ENCODE measurements around the gene LAMA3. TPM values are rescaled to one million over a fixed set of nuclear protein-coding genes. Genes with fewer than 3 reads are reported as not detected.

The LAMA3 gene
- total and polyA plus RNA-seq, 12 donors = 1.6 to 10.2 (median 4.0) TPM

DNA sequence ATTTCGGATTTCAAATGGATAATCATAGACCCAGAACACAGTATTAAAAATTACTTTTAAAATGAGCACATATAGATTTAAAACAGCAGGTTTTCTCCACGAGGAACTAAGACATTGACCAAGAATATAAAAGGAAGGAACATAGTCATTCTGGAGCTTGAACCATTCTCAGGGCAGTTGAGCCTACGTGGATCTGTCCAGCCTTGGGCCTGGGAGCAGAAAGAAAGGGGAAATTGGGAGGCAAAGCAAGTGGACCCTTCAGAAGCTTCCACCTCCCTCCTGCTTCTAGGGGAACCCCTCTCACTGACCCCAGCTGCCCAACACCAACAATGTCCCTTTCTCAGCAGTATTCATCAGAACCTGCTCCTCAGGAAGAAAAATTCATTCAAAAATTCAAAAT lies 293.9 kb downstream of the LAMA3 start:
- H3K27ac ChIP-seq = peak overlapping the region in 1 of 5 donors; percentile 74
- no peak for DNase-seq
- intact Hi-C loops (cut with DNase I) = no loop called here
- no peaks in the 10 kb centered on the region for H3K27me3 ChIP-seq
- H3K4me1 ChIP-seq (replicated peaks in 1 of 2) = peaks cover 0 to 22% of the 10 kb centered on the region in 2 donors
- H3K4me3 ChIP-seq = no peak overlapping the region
- TF ChIP-seq, protein P1, sequence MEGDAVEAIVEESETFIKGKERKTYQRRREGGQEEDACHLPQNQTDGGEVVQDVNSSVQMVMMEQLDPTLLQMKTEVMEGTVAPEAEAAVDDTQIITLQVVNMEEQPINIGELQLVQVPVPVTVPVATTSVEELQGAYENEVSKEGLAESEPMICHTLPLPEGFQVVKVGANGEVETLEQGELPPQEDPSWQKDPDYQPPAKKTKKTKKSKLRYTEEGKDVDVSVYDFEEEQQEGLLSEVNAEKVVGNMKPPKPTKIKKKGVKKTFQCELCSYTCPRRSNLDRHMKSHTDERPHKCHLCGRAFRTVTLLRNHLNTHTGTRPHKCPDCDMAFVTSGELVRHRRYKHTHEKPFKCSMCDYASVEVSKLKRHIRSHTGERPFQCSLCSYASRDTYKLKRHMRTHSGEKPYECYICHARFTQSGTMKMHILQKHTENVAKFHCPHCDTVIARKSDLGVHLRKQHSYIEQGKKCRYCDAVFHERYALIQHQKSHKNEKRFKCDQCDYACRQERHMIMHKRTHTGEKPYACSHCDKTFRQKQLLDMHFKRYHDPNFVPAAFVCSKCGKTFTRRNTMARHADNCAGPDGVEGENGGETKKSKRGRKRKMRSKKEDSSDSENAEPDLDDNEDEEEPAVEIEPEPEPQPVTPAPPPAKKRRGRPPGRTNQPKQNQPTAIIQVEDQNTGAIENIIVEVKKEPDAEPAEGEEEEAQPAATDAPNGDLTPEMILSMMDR (IDR thresholded peaks at IDR 0.05) = no peak
- TF ChIP-seq POLR2A (IDR thresholded peaks at IDR 0.05) = no peak
- H3K36me3 ChIP-seq (replicated peaks in 1 of 2) = no peaks in the 10 kb centered on the region
- 70 to 85% (median 79%) methylated on average over 3 of the region's 3 CpGs for WGBS, 4 donors
- H3K9me3 ChIP-seq (replicated peaks in 1 of 3) = no peaks in the 10 kb centered on the region

DNA sequence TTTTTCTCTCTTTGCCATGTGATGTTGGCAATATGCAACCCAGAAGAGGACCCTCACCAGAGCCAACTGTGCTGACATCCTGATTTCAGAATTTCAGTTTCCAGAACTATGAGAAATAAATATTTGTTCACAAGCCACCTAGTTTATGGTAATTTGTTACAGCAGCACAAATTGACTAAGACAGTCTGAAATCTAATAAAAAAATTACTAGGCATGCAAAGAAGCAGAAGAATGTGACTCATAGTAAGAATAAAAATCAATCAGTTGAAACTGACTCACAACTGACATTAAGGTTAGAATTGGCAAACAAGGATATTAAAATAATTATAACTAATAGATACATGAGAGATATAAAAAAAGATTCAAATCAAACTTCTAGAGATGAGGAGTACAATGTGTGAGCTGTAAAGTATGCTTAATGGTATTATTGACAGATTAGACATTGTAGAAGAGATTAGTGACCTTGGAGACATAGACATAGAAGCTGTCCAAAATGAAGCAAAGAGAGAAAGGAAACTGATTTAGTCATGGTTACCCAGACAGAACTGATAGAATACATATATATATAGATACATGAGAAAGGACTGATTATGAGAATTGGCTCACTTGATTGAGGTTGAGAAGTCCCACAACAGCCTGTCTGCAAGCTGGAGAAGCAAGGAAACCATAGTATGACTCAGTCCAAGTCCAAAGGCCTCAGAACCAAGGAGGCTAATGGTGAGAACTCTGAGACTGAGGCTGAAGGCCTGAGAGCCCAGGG lies 297.5 kb downstream of the LAMA3 start:
- intact Hi-C loops (cut with DNase I) = no loop called here

DNA sequence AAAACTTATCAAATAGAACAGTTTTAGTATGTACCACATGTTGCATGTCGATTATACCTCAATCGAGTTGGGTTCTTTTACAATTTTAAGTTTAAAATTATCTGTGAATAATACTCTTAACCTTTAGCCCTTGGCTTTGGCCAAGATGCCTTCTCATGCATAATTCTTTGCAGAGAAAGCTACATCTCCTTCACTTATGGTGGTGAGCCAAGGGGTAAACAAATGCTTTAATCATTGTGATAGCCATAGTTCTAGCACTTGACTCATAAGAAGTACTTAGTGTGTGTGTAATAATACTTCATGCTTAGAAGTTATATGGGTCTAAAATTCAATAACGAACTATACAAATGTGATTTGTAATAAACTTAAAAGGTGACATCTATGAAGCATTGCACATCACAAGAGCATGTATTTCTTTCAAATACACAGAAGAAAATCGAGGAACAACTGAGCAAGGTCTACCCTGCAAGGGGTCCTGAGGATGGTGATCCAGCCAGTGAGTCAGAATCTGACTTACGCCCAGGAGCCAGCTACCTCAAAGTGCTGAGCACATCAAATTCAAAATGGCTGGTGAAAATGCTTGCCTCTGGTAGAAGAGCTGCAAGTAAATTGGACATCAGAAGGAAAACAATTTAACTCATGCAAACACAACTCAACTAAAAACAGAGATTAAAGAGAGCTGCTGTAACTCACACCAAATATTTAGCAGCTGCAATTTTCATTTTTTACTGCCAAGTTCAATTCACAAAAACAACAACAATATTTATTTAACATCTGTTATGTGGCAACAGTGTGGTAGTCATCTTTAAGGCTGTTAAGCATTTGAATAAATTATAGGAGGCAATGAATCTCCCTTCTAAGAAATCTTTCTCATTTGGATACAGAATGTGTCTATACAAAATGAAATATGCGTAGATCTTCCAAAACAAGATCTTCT lies 301.5 kb downstream of the LAMA3 start:
- H3K4me1 ChIP-seq (replicated peaks in 1 of 2) = peaks cover 9 to 27% of the 10 kb centered on the region in 2 donors

More for the DNA sequence above, 297.5 kb downstream of the LAMA3 start:
- H3K36me3 ChIP-seq (replicated peaks in 1 of 2) = no peaks in the 10 kb centered on the region
- no peak overlapping the region for H3K4me3 ChIP-seq
- no peaks in the 10 kb centered on the region for H3K27me3 ChIP-seq
- peaks cover 0 to 15% of the 10 kb centered on the region in 2 donors for H3K4me1 ChIP-seq (replicated peaks in 1 of 2)
- DNase-seq = no peak
- TF ChIP-seq, protein P1 (IDR thresholded peaks at IDR 0.05) = no peak
- no peak for TF ChIP-seq POLR2A (IDR thresholded peaks at IDR 0.05)
- no peak overlapping the region for H3K27ac ChIP-seq
- H3K9me3 ChIP-seq (replicated peaks in 1 of 3) = no peaks in the 10 kb centered on the region

More for the DNA sequence above, 301.5 kb downstream of the LAMA3 start:
- WGBS, 4 donors = 80 to 92% (median 90%) methylated on average over 6 of the region's 6 CpGs
- H3K27me3 ChIP-seq = no peaks in the 10 kb centered on the region
- TF ChIP-seq, protein P1 (IDR thresholded peaks at IDR 0.05) = no peak
- no peak for TF ChIP-seq POLR2A (IDR thresholded peaks at IDR 0.05)
- no peak overlapping the region for H3K27ac ChIP-seq
- intact Hi-C loops (cut with DNase I) = no loop called here
- no peak for DNase-seq
- no peak overlapping the region for H3K4me3 ChIP-seq
- H3K36me3 ChIP-seq (replicated peaks in 1 of 2) = no peaks in the 10 kb centered on the region
- no peaks in the 10 kb centered on the region for H3K9me3 ChIP-seq (replicated peaks in 1 of 3)

Data from adrenal gland (tissue), 12 donors.